ENCODE measurements around the gene SLC9A8.

SLC9A8 gene

DNA sequence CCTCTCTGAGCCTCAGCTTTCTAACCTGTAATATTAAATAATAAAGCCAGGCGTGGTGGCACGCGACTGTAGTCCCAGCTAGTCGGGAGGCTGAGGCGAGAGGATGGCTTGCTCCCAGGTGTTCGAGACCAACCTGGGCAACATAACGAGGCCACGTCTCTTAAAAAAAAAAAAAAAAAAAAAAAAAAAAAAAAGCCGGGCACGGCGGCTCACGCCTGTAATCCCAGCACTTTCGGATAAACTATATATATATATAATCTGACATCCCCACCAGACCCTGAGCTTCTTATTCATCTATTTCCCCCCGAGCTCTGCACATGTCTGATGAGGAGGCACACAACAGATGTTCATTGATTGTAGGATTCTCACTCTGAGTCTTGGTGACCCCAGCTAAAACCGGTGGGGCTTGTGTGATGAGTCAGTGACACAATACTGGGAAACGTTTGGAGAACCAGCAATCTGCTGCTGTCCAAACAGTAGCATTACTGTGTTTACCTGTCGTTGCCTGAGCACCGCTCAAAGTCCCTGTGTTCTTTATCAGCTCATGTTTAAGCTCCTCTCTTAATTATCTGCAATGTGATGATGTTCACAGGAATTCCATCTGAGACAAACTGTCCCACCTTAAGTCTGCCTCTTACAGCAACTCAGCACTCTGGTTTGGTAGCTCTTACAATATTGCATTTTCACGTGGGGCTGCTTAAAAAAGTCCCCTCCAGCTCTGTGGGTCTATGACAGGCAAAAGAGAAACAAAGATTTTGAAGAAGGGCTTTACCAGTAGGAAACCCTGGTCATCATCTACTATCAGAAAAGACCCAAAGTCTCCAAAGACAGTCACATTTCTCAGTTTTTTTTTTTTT is 103.7 kb downstream of the SLC9A8 start:
- peak overlapping the region; percentile 100 for H3K27ac ChIP-seq (ENCODE audit: low read length)
- H4K20me1 ChIP-seq (ENCODE audit: insufficient read depth, low read length), result no peaks in the 10 kb centered on the region
- no peaks in the 10 kb centered on the region for H3K27me3 ChIP-seq (replicated peaks; ENCODE audit: insufficient read depth, low read length)
- H3F3A ChIP-seq (ENCODE audit: insufficient read depth, low read length), result peaks cover 15% of the 10 kb centered on the region
- peaks cover 15% of the 10 kb centered on the region for H3K4me1 ChIP-seq (ENCODE audit: low read length)
- H3K9me3 ChIP-seq (replicated peaks; ENCODE audit: insufficient read depth, low read length), result no peaks in the 10 kb centered on the region
- peak overlapping the region; percentile 97 for H2AFZ ChIP-seq (ENCODE audit: low read length)
- peak overlapping the region; percentile 99 for H3K9ac ChIP-seq (ENCODE audit: low read length)
- H3K9me2 ChIP-seq (replicated peaks; ENCODE audit: insufficient read depth, low read length), result no peaks in the 10 kb centered on the region
- H3K79me2 ChIP-seq (ENCODE audit: low read length), result peaks cover 41% of the 10 kb centered on the region
- no peaks in the 10 kb centered on the region for H3K36me3 ChIP-seq (replicated peaks; ENCODE audit: insufficient read depth, low read length)
- H3K4me2 ChIP-seq (ENCODE audit: low read depth, low read length), result peak overlapping the region; percentile 89
- TF ChIP-seq, protein P1, sequence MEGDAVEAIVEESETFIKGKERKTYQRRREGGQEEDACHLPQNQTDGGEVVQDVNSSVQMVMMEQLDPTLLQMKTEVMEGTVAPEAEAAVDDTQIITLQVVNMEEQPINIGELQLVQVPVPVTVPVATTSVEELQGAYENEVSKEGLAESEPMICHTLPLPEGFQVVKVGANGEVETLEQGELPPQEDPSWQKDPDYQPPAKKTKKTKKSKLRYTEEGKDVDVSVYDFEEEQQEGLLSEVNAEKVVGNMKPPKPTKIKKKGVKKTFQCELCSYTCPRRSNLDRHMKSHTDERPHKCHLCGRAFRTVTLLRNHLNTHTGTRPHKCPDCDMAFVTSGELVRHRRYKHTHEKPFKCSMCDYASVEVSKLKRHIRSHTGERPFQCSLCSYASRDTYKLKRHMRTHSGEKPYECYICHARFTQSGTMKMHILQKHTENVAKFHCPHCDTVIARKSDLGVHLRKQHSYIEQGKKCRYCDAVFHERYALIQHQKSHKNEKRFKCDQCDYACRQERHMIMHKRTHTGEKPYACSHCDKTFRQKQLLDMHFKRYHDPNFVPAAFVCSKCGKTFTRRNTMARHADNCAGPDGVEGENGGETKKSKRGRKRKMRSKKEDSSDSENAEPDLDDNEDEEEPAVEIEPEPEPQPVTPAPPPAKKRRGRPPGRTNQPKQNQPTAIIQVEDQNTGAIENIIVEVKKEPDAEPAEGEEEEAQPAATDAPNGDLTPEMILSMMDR (IDR thresholded peaks at IDR 0.05; ENCODE audit: low read length), result no peak
- TF ChIP-seq EZH2 (optimal IDR thresholded peaks at IDR 0.05; ENCODE audit: low read depth, low read length), result no peak
- no peak for TF ChIP-seq EZH2phosphoT487 (IDR thresholded peaks at IDR 0.05; ENCODE audit: low read length)
- peak; percentile 37 for DNase-seq
- H3K4me3 ChIP-seq (ENCODE audit: low read length), result peak overlapping the region; percentile 99

DNA sequence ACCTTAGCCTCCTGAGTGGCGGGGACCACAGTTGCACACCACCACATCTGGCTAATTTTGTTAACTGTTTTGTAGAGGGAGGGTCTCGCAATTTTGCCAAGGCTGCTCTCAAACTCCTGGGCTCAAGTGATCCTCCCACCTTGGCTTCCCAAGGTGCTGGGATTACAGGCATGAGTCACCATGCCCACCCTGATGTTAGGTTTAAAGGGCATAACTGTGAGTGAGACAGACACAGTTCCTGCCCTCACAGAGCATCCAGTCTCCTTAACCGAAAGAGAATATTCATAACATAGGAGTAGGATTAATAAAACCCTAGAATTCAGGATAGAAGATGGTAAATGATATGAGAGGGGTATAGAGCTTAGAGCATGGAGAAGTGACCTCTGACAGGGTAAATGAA is 105.8 kb downstream of the SLC9A8 start:
- Histone ChIP-seq H3K4me2 (ENCODE audit: low read depth, low read length) (no peak overlapping the region), H3K9me2 (replicated peaks; ENCODE audit: insufficient read depth, low read length) (no peaks in the 10 kb centered on the region), H3K79me2 (ENCODE audit: low read length) (peaks cover 20% of the 10 kb centered on the region), H3K36me3 (replicated peaks; ENCODE audit: insufficient read depth, low read length) (no peaks in the 10 kb centered on the region), H2AFZ (ENCODE audit: low read length) (no peak overlapping the region), H3K27me3 (replicated peaks; ENCODE audit: insufficient read depth, low read length) (no peaks in the 10 kb centered on the region), H3K9me3 (replicated peaks; ENCODE audit: insufficient read depth, low read length) (no peaks in the 10 kb centered on the region), H3K4me3 (ENCODE audit: low read length) (no peak overlapping the region), H3K4me1 (ENCODE audit: low read length) (peaks cover 14% of the 10 kb centered on the region), H3K9ac (ENCODE audit: low read length) (no peak overlapping the region), H3K27ac (ENCODE audit: low read length) (no peak overlapping the region), H3F3A (ENCODE audit: insufficient read depth, low read length) (peaks cover 15% of the 10 kb centered on the region), H4K20me1 (ENCODE audit: insufficient read depth, low read length) (no peaks in the 10 kb centered on the region)
- TF ChIP-seq, protein P1 (IDR thresholded peaks at IDR 0.05; ENCODE audit: low read length), result no peak
- TF ChIP-seq EZH2phosphoT487 (IDR thresholded peaks at IDR 0.05; ENCODE audit: low read length) (no peak), EZH2 (optimal IDR thresholded peaks at IDR 0.05; ENCODE audit: low read depth, low read length) (no peak)
- DNase-seq, result no peak

DNA sequence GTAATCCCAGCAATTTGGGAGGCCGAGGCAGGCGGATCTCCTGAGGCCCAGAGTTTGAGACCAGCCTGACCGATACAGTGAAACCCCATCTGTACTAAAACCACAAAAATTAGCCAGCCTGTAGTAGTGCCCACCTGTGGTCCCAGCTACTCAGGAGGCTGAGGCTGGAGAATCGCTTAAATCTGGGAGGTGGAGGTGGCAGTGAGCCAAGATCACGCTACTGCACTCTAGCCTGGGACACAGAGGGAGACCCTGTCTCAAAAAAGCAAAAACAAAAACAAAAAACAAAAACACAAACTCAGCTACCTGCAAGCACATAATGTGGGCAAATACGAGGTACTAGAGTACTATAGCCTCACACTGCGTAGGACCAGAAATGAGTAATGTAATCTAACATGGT is 106.4 kb downstream of the SLC9A8 start:
- Histone ChIP-seq H3K36me3 (replicated peaks; ENCODE audit: insufficient read depth, low read length) (no peaks in the 10 kb centered on the region), H3K4me2 (ENCODE audit: low read depth, low read length) (no peak overlapping the region), H3K9me2 (replicated peaks; ENCODE audit: insufficient read depth, low read length) (no peaks in the 10 kb centered on the region), H3K9me3 (replicated peaks; ENCODE audit: insufficient read depth, low read length) (no peaks in the 10 kb centered on the region), H4K20me1 (ENCODE audit: insufficient read depth, low read length) (no peaks in the 10 kb centered on the region), H3K9ac (ENCODE audit: low read length) (no peak overlapping the region), H3K79me2 (ENCODE audit: low read length) (peaks cover 14% of the 10 kb centered on the region), H3F3A (ENCODE audit: insufficient read depth, low read length) (peaks cover 15% of the 10 kb centered on the region), H3K27ac (ENCODE audit: low read length) (no peak overlapping the region), H3K4me1 (ENCODE audit: low read length) (peaks cover 9% of the 10 kb centered on the region; the same call in 1 of the 2 replicates), H2AFZ (ENCODE audit: low read length) (no peak overlapping the region), H3K27me3 (replicated peaks; ENCODE audit: insufficient read depth, low read length) (no peaks in the 10 kb centered on the region), H3K4me3 (ENCODE audit: low read length) (no peak overlapping the region)
- DNase-seq, result no peak
- TF ChIP-seq, protein P1 (IDR thresholded peaks at IDR 0.05; ENCODE audit: low read length), result no peak
- TF ChIP-seq EZH2 (optimal IDR thresholded peaks at IDR 0.05; ENCODE audit: low read depth, low read length) (no peak), EZH2phosphoT487 (IDR thresholded peaks at IDR 0.05; ENCODE audit: low read length) (no peak)

Data from MM.1S (cell line).